ENCODE data around the gene ZBTB34. TPM values are rescaled to one million over a fixed set of nuclear protein-coding genes. Genes with fewer than 3 reads are reported as not detected.

Gene ZBTB34
- total RNA-seq, 2 donors from 2014 or later, result 9.9 to 16.6 TPM

DNA sequence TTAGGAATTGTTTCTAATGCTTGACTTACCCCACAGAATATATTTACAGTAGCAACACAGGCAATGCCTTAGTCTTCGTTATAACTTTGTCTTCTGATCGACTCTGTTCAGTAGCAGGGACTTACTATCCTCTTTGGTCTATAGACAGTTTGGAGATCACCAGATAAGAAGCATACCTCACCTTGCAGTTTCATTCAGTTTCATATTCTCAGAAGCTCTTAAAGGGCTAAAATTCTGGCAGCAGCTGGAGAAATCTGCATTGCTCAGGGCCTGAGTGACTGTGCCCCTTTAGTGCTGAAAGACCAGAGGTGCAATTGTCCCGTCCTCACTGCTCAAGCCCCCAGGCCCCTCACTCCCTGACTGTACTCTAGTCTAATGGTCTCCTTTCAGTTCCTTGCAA lies 29.6 kb upstream of the ZBTB34 start:
- H3K36me3 ChIP-seq, result peaks cover 28% of the 10 kb centered on the region

GRCh38 chr9:126832440-126832839 lies 28.0 kb upstream of the ZBTB34 start:
- H3K36me3 ChIP-seq, result peaks cover 32% of the 10 kb centered on the region
- ATAC-seq (ENCODE audit: insufficient number of reproducible peaks, low FRiP score, low read depth) (no peak), DNase-seq (ENCODE audit: low spot score) (no peak)
- no peak overlapping the region for H3K27ac ChIP-seq
- H3K27me3 ChIP-seq (replicated peaks; ENCODE audit: insufficient read depth), result no peaks in the 10 kb centered on the region
- no peaks in the 10 kb centered on the region for H3K4me1 ChIP-seq (ENCODE audit: control insufficient read depth in 1 of 2, low read depth in 2 of 2)
- no peaks in the 10 kb centered on the region for H3K9me3 ChIP-seq
- no peak for TF ChIP-seq CTCF (IDR thresholded peaks at IDR 0.05)
- no peak overlapping the region for H3K4me3 ChIP-seq

More for the DNA sequence above, 29.6 kb upstream of the ZBTB34 start:
- no peak for ATAC-seq (ENCODE audit: insufficient number of reproducible peaks, low FRiP score, low read depth)
- Histone ChIP-seq H3K4me3 (no peak overlapping the region), H3K27ac (no peak overlapping the region), H3K27me3 (replicated peaks; ENCODE audit: insufficient read depth) (no peaks in the 10 kb centered on the region), H3K9me3 (no peaks in the 10 kb centered on the region), H3K4me1 (ENCODE audit: control insufficient read depth in 1 of 2, low read depth in 2 of 2) (no peaks in the 10 kb centered on the region)
- DNase-seq (ENCODE audit: low spot score), result no peak
- TF ChIP-seq CTCF (IDR thresholded peaks at IDR 0.05), result no peak

DNA sequence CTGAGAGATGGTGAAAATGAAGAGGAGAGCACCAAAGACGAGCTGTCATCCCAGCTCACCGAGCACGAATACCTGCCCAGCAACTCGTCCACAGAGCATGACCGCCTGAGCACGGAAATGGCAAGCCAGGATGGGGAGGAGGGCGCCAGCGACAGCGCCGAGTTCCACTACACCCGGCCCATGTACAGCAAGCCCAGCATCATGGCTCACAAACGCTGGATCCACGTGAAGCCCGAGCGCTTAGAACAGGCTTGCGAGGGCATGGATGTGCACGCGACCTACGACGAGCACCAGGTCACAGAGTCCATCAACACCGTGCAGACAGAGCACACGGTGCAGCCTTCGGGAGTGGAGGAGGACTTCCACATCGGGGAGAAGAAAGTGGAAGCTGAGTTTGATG lies 27.4 kb upstream of the ZBTB34 start:
- no peaks in the 10 kb centered on the region for H3K27me3 ChIP-seq (replicated peaks; ENCODE audit: insufficient read depth)
- no peak for DNase-seq (ENCODE audit: low spot score)
- H3K9me3 ChIP-seq, result no peaks in the 10 kb centered on the region
- peaks cover 33% of the 10 kb centered on the region for H3K36me3 ChIP-seq
- H3K27ac ChIP-seq, result no peak overlapping the region
- ATAC-seq (ENCODE audit: insufficient number of reproducible peaks, low FRiP score, low read depth), result no peak
- H3K4me1 ChIP-seq (ENCODE audit: control insufficient read depth in 1 of 2, low read depth in 2 of 2), result no peaks in the 10 kb centered on the region
- TF ChIP-seq CTCF (IDR thresholded peaks at IDR 0.05), result no peak
- H3K4me3 ChIP-seq, result no peak overlapping the region

- no peak for DNase-seq (ENCODE audit: low spot score)
- Histone ChIP-seq H3K4me1 (ENCODE audit: control insufficient read depth in 1 of 2, low read depth in 2 of 2) (no peaks in the 10 kb centered on the region), H3K36me3 (peaks cover 39% of the 10 kb centered on the region), H3K27me3 (replicated peaks; ENCODE audit: insufficient read depth) (no peaks in the 10 kb centered on the region), H3K9me3 (no peaks in the 10 kb centered on the region), H3K4me3 (no peak overlapping the region), H3K27ac (no peak overlapping the region)
- no peak for TF ChIP-seq CTCF (IDR thresholded peaks at IDR 0.05)
- no peak for ATAC-seq (ENCODE audit: insufficient number of reproducible peaks, low FRiP score, low read depth)
Measured at GRCh38 chr9:126833710-126834345, 26.6 kb upstream of the ZBTB34 start.

DNA sequence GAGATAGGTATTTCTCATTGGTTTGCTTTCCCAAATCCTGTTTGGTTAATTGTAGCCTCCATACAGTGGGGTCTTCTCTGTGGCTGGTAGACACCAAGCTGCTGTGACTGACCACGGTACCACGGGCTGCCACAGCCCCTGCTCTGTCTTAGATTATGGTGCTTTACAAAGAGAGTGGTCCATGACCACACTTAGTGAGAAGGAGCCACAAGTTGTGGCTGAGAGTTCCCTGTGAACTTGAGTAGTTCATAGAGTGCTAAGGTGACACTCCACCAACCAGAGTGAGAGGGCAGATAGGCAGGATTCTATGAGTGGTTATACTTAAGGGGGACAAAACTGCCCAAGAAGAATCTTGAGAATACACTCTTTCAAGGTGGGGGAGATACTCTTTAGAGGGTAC lies 25.8 kb upstream of the ZBTB34 start:
- no peak overlapping the region for H3K4me3 ChIP-seq

More for the DNA sequence above, 25.8 kb upstream of the ZBTB34 start:
- H3K4me1 ChIP-seq (ENCODE audit: control insufficient read depth in 1 of 2, low read depth in 2 of 2), result no peaks in the 10 kb centered on the region
- no peak for TF ChIP-seq CTCF (IDR thresholded peaks at IDR 0.05)
- H3K9me3 ChIP-seq, result no peaks in the 10 kb centered on the region
- H3K27me3 ChIP-seq (replicated peaks; ENCODE audit: insufficient read depth), result no peaks in the 10 kb centered on the region
- H3K27ac ChIP-seq, result no peak overlapping the region
- ATAC-seq (ENCODE audit: insufficient number of reproducible peaks, low FRiP score, low read depth) (no peak), DNase-seq (ENCODE audit: low spot score) (no peak)
- peaks cover 39% of the 10 kb centered on the region for H3K36me3 ChIP-seq
